CD1c-positive myeloid dendritic cell (primary cell): ENCODE data around the gene KLHL17.

ENCODE experiments used
- DNase-seq: peaks from one replicate; pipeline ENCODE4 v3.0.0-alpha.2; 2016; ENCODE audit errors: extremely low spot score

The KLHL17 gene

DNA sequence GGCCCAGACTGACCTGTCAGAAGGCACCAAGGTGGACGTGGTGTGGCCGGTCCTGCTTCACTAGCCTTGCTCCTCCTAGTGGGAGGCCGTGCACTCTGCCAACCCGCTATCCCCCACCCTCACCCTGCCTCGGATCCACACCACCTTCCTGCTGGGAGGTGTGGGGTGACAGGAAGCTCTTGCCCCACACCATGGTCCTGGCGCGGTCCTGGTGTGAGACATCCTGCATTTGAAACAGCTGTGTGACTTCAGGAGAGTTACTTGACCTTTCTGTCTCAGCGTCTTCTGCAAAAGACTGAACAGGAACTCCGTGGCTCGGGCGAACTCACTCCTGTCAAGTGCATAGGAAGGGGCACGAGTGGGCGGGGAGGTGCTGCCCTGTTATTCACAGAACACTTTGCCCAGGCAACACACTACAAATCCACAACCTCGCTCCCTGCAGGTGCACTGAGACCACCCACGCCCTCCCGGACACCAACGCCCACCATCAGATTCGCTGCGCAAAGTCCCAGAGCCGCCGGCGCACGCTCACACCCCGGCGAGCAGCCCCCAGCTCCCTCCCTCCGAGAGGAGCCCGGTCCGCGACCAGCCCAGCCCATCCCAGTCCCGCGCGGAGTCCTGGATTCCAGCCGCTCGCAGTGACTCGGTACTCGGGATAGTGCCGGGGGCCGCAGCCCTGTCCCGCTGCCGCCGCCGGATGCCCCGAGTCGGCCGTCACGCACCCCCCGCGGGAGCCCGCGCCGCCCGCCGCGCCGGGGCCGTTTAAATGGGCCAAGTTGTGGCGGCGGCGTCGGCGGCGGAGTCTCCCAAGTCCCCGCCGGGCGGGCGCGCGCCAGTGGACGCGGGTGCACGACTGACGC is 37.0 kb upstream of the KLHL17 start, which contains the start of gene SAMD11:
Gene SAMD11, plus strand, starts transcription at position 793 of the 860 bp plus-strand sequence. CDS start 509 bp downstream, outside the sequence.
- DNase-seq, result peak; percentile 73

- DNase-seq, result no peak
Observed at GRCh38 chr1:923991-924655, 36.3 kb upstream of the KLHL17 start.

DNA sequence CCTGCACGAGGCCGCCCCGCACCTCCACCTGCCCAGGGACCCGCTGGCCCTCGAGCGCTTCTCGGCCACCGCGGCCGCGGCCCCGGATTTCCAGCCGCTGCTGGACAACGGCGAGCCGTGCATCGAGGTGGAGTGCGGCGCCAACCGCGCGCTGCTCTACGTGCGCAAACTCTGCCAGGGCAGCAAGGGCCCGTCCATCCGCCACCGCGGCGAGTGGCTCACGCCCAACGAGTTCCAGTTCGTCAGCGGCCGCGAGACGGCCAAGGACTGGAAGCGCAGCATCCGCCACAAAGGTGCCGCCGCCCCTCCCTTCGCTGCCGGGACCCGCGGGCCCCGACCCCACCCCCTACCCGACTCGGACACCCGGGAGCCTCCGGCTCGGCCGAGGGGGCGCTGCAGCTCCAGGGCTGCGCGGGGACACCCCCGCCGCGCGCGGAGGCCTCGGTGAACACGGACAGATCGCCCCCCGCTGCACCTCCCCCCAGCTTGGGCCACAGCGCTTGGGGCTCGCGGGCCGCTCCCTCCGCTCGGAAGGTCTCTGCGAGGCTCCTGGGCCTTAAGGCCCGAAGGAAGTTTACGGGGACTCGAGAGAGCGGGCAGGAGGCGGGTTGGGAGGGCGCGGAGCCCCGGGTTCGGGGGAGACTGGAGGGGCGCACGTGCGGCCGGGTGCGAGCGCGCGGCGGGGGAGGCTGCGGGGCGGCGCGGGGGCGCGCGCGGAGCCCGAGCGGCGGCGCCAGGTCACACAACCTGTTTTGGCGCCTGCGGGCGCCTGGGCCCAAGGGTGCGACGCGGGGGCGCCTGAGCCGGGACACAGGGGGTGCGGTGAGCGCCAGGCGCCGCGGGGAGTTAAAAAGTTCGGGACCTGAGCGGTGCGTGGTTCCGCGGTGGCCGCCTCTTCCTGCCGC is 35.5 kb upstream of the KLHL17 start:
- peak; percentile 37 for DNase-seq

GRCh38 chr1:925561-926421 is 34.6 kb upstream of the KLHL17 start:
- DNase-seq, result no peak

DNA sequence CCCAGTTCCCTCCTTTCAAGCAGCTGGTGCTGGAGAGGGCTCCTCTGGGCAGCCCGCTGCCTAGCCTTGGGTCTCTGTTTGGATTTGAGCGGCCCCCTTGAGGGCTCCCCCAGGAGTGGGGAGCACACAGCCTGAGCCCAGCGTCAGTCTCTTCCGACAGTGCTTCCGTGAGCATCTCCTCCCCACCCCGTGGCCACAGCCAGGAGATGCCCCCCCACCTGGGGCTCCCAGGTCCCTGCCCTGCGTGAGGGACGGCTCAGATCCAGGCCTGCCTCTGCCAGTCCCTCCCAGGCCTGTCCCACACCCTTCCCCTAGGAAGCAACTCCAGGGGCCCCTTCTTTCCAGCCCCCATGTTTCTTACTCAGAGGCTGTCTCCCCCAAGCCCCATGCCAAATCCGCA is 33.1 kb upstream of the KLHL17 start:
- no peak for DNase-seq

GRCh38 chr1:927748-928147 is 32.6 kb upstream of the KLHL17 start:
- no peak for DNase-seq

DNA sequence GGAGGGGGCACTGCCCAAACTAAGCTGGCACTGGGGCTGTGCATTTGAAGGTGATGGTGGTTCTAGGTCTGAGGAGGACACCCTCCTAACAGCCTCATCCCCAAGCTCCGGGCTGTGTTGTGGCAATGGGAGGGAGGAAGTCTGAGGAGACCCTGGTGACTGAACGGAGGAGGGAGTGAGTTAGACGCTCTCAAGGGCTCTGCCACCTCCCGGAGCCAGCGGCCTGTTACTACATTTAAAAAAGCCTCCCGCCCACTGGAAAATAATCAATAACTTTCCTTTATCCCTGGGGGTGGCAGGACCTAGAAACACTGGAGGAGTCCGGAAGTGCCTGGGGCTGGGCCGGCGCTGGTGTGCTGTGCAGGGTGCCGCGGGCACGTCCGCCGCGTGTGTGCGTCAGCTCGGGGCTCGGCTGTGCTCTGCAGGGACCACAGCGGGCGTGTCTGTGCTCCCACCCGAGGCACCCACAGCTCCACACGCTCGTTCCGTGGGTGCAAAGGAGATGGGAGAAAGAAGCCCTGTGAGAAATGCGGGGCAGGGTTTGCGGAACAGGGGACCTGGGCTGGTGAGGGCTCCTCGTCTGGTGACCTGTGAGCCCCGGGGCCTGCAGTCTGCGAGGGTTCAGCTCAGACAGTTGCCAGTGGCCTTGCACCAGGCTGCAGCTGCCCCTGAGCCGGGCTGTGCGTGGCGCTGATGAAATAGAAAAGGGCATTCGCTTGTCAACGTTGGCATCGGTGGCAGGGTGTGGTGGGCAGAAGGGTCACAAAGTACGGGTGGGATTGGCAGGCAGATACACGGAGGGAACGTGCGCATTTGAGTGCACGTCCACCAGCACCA is 31.3 kb upstream of the KLHL17 start:
- no peak for DNase-seq

- no peak for DNase-seq
Observed at GRCh38 chr1:929712-930632, 30.4 kb upstream of the KLHL17 start.

DNA sequence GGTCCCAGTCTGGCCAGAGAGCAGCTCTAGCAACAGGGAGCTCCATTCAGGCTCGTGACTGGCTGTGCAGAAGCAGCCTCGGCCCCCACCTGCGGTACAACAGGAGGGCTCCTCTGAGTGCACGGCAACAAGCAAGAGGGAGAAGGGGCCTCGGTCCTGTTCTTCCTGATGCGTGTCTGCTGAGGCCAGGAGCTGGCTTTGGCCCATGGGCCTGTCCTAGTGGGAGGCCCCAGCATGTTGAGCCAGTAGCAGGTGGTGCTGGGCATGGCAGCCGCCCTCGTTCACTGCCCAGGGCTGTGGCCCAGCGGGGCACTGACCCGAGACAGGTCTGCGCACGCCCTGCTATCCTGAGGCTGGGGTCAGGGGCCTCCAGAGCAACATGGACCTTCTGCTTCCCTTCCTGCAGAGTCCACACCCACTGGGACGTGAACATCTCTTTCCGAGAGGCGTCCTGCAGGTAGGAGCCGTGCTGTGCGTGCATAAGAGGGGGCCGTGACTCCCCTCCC is 29.7 kb upstream of the KLHL17 start:
- no peak for DNase-seq

GRCh38 chr1:931380-932172 is 28.8 kb upstream of the KLHL17 start:
- no peak for DNase-seq

DNA sequence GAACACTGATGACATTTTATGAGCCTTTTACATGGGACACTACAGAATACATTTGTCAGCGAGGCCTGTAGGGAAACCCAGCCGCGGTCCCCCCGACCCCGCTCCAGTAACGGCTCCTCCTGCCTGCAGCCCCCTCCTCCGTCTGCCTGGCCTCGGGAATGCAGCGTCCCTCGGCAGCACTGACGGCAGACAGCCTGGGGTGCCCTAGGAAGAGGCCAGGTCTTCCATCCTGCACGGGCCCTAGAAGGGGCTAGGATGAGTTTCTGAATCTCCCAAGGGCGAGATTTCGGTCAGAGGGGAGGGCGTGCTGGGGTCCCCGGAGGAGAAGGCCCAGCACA is 28.2 kb upstream of the KLHL17 start:
- DNase-seq, result no peak

GRCh38 chr1:932776-933602 is 27.4 kb upstream of the KLHL17 start:
- DNase-seq, result no peak

DNA sequence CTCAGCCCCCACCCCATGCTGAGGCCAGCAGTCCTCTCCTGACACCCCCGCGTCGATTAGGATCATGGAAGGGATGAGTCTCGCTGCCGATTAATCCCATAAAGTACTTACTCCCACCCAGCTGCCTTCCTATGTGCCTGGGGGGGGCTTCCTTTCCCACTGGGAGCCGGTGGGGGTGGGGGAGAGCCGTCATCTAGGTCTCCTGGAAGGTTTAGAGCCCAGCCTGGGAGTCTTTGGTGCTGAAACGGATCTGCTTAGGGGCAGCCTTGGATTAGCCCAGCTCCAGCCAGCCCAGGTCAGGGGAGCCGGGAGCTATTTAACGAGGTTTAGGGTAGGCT is 26.8 kb upstream of the KLHL17 start:
- DNase-seq, result no peak

GRCh38 chr1:934991-935750 is 25.2 kb upstream of the KLHL17 start:
- DNase-seq, result peak; percentile 32

- no peak for DNase-seq
Observed at GRCh38 chr1:935751-936231, 24.6 kb upstream of the KLHL17 start.
